Midbrain (tissue), 1 donor: ENCODE results near the gene TRIM46.
A peak's percentile ranks its signal among the peaks of the same experiment; 100 is the strongest.
"Not testable (repeated sequence)": the region's sequence is repeated elsewhere in the genome, so short reads cannot be mapped to it uniquely, and the experiment has no call there.

Experiments used
- DNase-seq: peaks from one replicate; lab custom pipeline; 2025; lab: John Stamatoyannopoulos, UW

The TRIM46 gene

GRCh38 chr1:155206891-155207805, 33.5 kb downstream of the TRIM46 start:
- DNase-seq: peak; percentile 73

- DNase-seq: peak; percentile 40
Measured at GRCh38 chr1:155207806-155208540, 34.3 kb downstream of the TRIM46 start, which contains the start of gene THBS3. Gene THBS3 (minus strand): TSS chr1:155207897. CDS start chr1:155207876, 21 bp downstream.

- DNase-seq: peak; percentile 84
Measured at GRCh38 chr1:155208541-155209311, 35.1 kb downstream of the TRIM46 start, which contains the start of gene MTX1. Gene MTX1 (plus strand): TSS chr1:155208695. CDS start chr1:155208805, 110 bp downstream.

- no peak for DNase-seq
Measured at GRCh38 chr1:155209312-155209721, 35.7 kb downstream of the TRIM46 start.

- no peak for DNase-seq
Measured at GRCh38 chr1:155210314-155211104, 36.9 kb downstream of the TRIM46 start.

GRCh38 chr1:155211381-155212050, 37.9 kb downstream of the TRIM46 start:
- DNase-seq: peak; percentile 10

- DNase-seq: not testable (repeated sequence)
Measured at GRCh38 chr1:155212051-155212440, 38.4 kb downstream of the TRIM46 start.

GRCh38 chr1:155214702-155215101, 41.1 kb downstream of the TRIM46 start:
- not testable (repeated sequence) for DNase-seq

GRCh38 chr1:155218854-155219591, 45.4 kb downstream of the TRIM46 start:
- peak; percentile 85 for DNase-seq

GRCh38 chr1:155219592-155220031, 46.0 kb downstream of the TRIM46 start:
- peak; percentile 75 for DNase-seq

- not testable (repeated sequence) for DNase-seq
Measured at GRCh38 chr1:155220211-155220965, 46.7 kb downstream of the TRIM46 start.

GRCh38 chr1:155223047-155223446, 49.4 kb downstream of the TRIM46 start:
- no peak for DNase-seq

GRCh38 chr1:155225404-155225759, 51.7 kb downstream of the TRIM46 start:
- DNase-seq: not testable (repeated sequence)

GRCh38 chr1:155226188-155226909, 52.7 kb downstream of the TRIM46 start:
- DNase-seq: peak; percentile 64

- DNase-seq: no peak
Measured at GRCh38 chr1:155226910-155227260, 53.2 kb downstream of the TRIM46 start.

- DNase-seq: peak; percentile 98
Measured at GRCh38 chr1:155227261-155228095, 53.8 kb downstream of the TRIM46 start.

- no peak for DNase-seq
Measured at GRCh38 chr1:155228096-155228427, 54.4 kb downstream of the TRIM46 start.

- not testable (repeated sequence) for DNase-seq
Measured at GRCh38 chr1:155231302-155231701, 57.7 kb downstream of the TRIM46 start.
